Hepatocyte (in vitro differentiated cells): ENCODE measurements around the gene EFCAB10. TPM values are rescaled to one million over a fixed set of nuclear protein-coding genes. Genes with fewer than 3 reads are reported as not detected.

Experiments used
- DNase-seq: peaks from one replicate; pipeline ENCODE4 v3.0.0-alpha.2; 2016; ENCODE audit warnings: low spot score
- H2AFZ ChIP-seq: fragments of 200-600 bp; sonication (generic); 2 replicates; pipeline ENCODE4 v1.6.0; 2016; ENCODE audit warnings: antibody characterized with exemption, mild to moderate bottlenecking
- H3K27ac ChIP-seq: fragments of 200-600 bp; sonication (generic); 2 replicates; pipeline ENCODE4 v1.5.1; 2016; ENCODE audit warnings: mild to moderate bottlenecking
- H3K27me3 ChIP-seq: fragments of 200-600 bp; sonication (generic); 2 replicates; pipeline ENCODE4 v1.6.1; 2016
- H3K36me3 ChIP-seq: fragments of 200-600 bp; sonication (generic); replicated peaks from 2 replicates; pipeline ENCODE4 v1.5.1; 2016; ENCODE audit warnings: low read depth; ENCODE audit not compliant: insufficient read depth
- H3K4me1 ChIP-seq: fragments of 200-600 bp; sonication (generic); 2 replicates; pipeline ENCODE4 v1.5.1; 2016; ENCODE audit warnings: mild to moderate bottlenecking, moderate library complexity; ENCODE audit not compliant: insufficient read depth
- H3K4me2 ChIP-seq: fragments of 200-600 bp; sonication (generic); 2 replicates; pipeline ENCODE4 v1.6.0; 2016
- H3K4me3 ChIP-seq: fragments of 200-600 bp; sonication (generic); 2 replicates; pipeline ENCODE4 v1.5.1; 2016; ENCODE audit warnings: mild to moderate bottlenecking
- H3K79me2 ChIP-seq: fragments of 200-600 bp; sonication (generic); 2 replicates; pipeline ENCODE4 v1.6.0; 2017; ENCODE audit warnings: mild to moderate bottlenecking
- H3K9me2 ChIP-seq: fragments of 200-600 bp; sonication (generic); replicated peaks from 2 replicates; pipeline ENCODE4 v1.6.0; 2017; ENCODE audit warnings: mild to moderate bottlenecking; ENCODE audit not compliant: insufficient read depth
- H3K9me3 ChIP-seq: fragments of 200-600 bp; sonication (generic); 2 replicates; pipeline ENCODE4 v1.5.1; 2016; ENCODE audit warnings: low read depth, mild to moderate bottlenecking
- H4K20me1 ChIP-seq: fragments of 200-600 bp; sonication (generic); 2 replicates; pipeline ENCODE4 v1.6.0; 2016; ENCODE audit warnings: mild to moderate bottlenecking; ENCODE audit not compliant: insufficient read depth, poor library complexity, severe bottlenecking
- CTCF ChIP-seq: fragments of 200-600 bp; sonication (generic); IDR thresholded peaks from 2 replicates; pipeline ENCODE4 v1.5.1; 2016; ENCODE audit warnings: antibody characterized with exemption, mild to moderate bottlenecking; ENCODE audit not compliant: poor library complexity
- EZH2 ChIP-seq: fragments of 200-600 bp; sonication (generic); IDR thresholded peaks from 2 replicates; pipeline ENCODE4 v1.6.1; 2016; ENCODE audit warnings: antibody characterized with exemption, mild to moderate bottlenecking, borderline replicate concordance
- EZH2phosphoT487 ChIP-seq: fragments of 200-600 bp; sonication (generic); IDR thresholded peaks from one replicate; pipeline ENCODE4 v1.6.1; 2018; ENCODE audit warnings: antibody characterized with exemption, mild to moderate bottlenecking, low read depth, moderate library complexity; ENCODE audit not compliant: unreplicated experiment, severe bottlenecking
- WGBS: methylation state at CpG from one replicate; pipeline ENCODE4 v1.1.6; 2016; ENCODE audit warnings: low lambda C conversion rate; ENCODE audit errors: missing lambda C conversion rate; 5-methylcytosine and 5-hydroxymethylcytosine counted together
- polyA plus RNA-seq: library from polyadenylated mRNA; unstranded; fragments of >200 nt; fragmentation: Nextera tagmentation; extraction: Ambion mirVana; gene quantifications from 2 replicates; pipeline ENCODE4 v1.2.1, GENCODE V29; 2016
- total RNA-seq: library from RNA; depleted of rRNA; stranded (reverse); fragments of >200 nt; gene quantifications from 2 replicates; pipeline ENCODE4 v1.2.3, GENCODE V29; 2014

EFCAB10 gene
- total and polyA plus RNA-seq, 2 experiments from 2014 or later, result 0.24 TPM; not detected in 1

DNA sequence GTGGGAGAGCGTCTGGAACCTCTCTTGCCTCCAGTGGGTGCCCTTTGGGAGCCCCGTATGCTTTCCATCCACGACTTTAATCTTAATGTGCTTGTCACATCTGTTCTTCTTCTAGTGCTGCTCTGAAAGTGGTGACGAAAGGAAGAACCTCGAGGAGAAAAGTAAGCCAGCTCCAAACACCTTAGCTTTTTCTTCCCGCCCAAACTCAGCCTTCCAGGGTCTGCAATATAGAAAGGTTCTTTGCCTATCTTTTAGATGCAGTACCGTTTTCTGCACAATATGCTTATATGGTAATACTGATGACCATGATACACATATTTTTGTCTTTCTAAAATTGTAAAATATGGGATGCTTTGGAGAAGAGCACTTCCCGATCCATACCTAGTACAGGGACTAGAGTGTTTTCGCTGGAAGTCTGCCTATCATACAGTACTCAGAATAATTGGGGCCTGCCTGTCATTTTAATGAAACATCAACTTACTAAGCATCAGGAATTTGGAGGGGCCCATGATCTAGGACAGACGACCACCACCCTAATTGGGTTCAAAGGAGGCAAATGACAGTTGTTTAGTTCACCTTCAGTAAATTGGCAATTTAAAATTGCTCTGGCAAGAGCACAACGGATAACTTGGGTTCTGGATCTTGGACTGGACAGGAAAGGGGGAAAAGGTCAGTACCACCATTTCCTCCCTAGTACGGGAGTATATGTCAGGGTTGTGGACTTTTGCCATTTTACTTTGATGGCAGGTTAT, 48.4 kb downstream of the EFCAB10 start:
- peaks cover 34% of the 10 kb centered on the region for H3K79me2 ChIP-seq
- H3K27ac ChIP-seq, result peak overlapping the region; percentile 83
- peaks cover 9% of the 10 kb centered on the region for H3K4me1 ChIP-seq
- no peaks in the 10 kb centered on the region for H3K9me3 ChIP-seq
- H3K4me2 ChIP-seq, result peak overlapping the region; percentile 88
- H4K20me1 ChIP-seq, result no peaks in the 10 kb centered on the region
- H3K36me3 ChIP-seq, result no peaks in the 10 kb centered on the region
- H3K4me3 ChIP-seq, result peak overlapping the region; percentile 58
- peak overlapping the region; percentile 85 for H2AFZ ChIP-seq
- TF ChIP-seq EZH2 (no peak), CTCF (no peak), EZH2phosphoT487 (no peak)
- no peaks in the 10 kb centered on the region for H3K27me3 ChIP-seq
- 50% methylated on average over 12 of the region's 12 CpGs for WGBS
- H3K9me2 ChIP-seq, result no peaks in the 10 kb centered on the region
- DNase-seq, result no peak

DNA sequence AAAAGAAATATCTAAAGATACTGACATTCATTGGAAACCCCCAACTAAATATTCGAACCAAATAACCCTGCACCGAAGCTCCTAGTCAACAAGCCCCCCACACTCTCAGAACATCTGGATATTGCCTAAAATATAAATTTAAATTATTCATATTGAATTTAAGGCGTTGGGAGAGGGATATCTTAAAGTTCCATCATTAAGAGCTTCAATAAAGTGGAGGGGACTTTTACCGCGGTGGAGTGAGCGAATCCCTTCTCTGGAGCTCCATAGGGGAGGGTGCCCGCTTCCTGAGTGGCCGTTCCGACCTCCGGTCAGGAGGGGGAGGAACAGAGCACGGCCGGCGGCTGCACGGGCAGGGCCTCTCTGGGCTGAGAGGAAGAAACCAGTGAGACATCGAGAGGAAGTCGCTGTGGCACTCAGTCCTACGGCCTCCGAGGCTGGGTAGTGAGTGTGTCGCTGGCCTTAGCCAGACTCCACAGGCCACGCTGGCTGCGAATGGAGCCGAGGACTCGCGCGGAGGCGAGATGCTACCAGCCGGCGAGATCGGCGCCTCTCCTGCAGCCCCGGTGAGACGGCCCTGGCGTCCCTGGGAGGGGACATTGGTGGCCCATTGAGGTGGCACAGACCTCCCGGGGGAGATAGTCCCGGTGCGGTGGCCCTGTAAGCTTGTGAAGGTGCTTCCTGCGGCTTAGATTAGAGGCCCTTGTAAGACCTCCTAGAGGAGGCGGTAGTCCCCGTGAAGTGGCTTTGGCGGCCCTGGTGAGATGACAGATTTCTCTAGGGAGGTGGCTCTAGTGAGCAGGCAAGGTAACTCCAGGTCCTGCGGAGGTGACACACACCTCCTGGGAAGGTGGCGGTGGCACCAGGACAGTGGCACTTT, 49.3 kb downstream of the EFCAB10 start, which contains the start of gene RINT1:
Gene RINT1 (plus strand): TSS at position 410 of the 880 bp plus-strand sequence. CDS start 115 bp downstream, at position 525.
- peak within 1 kb of the TSS; percentile 58 for H3K4me3 ChIP-seq
- H3K36me3 ChIP-seq, result no peaks in the 10 kb centered on the region
- DNase-seq, result peak; percentile 95
- H4K20me1 ChIP-seq, result no peaks in the 10 kb centered on the region
- TF ChIP-seq EZH2 (no peak), EZH2phosphoT487 (no peak), CTCF (peak; percentile 76)
- H3K27ac ChIP-seq, result peak within 1 kb of the TSS; percentile 83
- peak within 1 kb of the TSS; percentile 85 for H2AFZ ChIP-seq
- no peaks in the 10 kb centered on the region for H3K9me3 ChIP-seq
- H3K4me2 ChIP-seq, result peak within 1 kb of the TSS; percentile 88
- 4% methylated on average over 42 of the region's 42 CpGs for WGBS
- H3K79me2 ChIP-seq, result peaks cover 34% of the 10 kb centered on the region
- no peaks in the 10 kb centered on the region for H3K27me3 ChIP-seq
- peaks cover 9% of the 10 kb centered on the region for H3K4me1 ChIP-seq
- no peaks in the 10 kb centered on the region for H3K9me2 ChIP-seq

GRCh38 chr7:105530546-105530945, 50.7 kb downstream of the EFCAB10 start:
- H3K36me3 ChIP-seq, result no peaks in the 10 kb centered on the region
- H4K20me1 ChIP-seq, result no peaks in the 10 kb centered on the region
- TF ChIP-seq CTCF, result no peak
- TF ChIP-seq EZH2, result no peak
- TF ChIP-seq EZH2phosphoT487, result no peak
- 96% methylated on average over 20 of the region's 20 CpGs for WGBS
- no peak overlapping the region for H3K27ac ChIP-seq
- no peaks in the 10 kb centered on the region for H3K9me2 ChIP-seq
- H3K4me1 ChIP-seq, result peaks cover 9% of the 10 kb centered on the region
- no peak for DNase-seq
- H3K4me3 ChIP-seq, result no peak overlapping the region
- H2AFZ ChIP-seq, result no peak overlapping the region
- H3K27me3 ChIP-seq, result no peaks in the 10 kb centered on the region
- peaks cover 31% of the 10 kb centered on the region for H3K79me2 ChIP-seq
- H3K4me2 ChIP-seq, result no peak overlapping the region
- no peaks in the 10 kb centered on the region for H3K9me3 ChIP-seq
